HG03571 (cell line): ENCODE measurements around the gene FTO.
"Not testable (repeated sequence)": the region's sequence is repeated elsewhere in the genome, so short reads cannot be mapped to it uniquely, and the experiment has no call there.

Experiments used
- ATAC-seq: cut with Tn5 transposase; IDR thresholded peaks from one replicate; pipeline ENCODE4 v1.9.1; 2021; ENCODE audit not compliant: unreplicated experiment

Gene FTO

DNA sequence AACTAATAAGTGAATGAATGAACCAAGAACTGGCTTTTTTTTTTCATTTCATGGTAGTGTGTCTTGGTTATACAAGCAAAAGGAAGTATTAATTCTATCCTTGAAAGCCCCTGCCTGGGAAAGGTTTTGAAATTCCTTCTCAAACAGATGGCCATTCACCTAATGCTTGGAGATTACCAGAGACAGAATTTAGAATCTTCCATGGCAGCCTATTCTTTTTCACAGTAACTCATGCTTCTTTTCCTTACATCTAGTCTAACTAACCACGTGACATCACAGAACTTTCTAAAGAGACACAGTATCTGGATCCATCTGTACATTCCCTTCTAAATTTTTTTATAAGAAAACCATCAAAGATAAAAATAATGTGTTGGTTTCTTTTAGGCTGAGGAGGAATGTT is 151.6 kb downstream of the FTO start:
- ATAC-seq = no peak

- ATAC-seq = no peak
Observed at GRCh38 chr16:53859995-53860540, 156.1 kb downstream of the FTO start.

GRCh38 chr16:53863861-53864260 is 159.9 kb downstream of the FTO start:
- ATAC-seq = no peak

- no peak for ATAC-seq
Observed at GRCh38 chr16:53864819-53865493, 161.0 kb downstream of the FTO start.

DNA sequence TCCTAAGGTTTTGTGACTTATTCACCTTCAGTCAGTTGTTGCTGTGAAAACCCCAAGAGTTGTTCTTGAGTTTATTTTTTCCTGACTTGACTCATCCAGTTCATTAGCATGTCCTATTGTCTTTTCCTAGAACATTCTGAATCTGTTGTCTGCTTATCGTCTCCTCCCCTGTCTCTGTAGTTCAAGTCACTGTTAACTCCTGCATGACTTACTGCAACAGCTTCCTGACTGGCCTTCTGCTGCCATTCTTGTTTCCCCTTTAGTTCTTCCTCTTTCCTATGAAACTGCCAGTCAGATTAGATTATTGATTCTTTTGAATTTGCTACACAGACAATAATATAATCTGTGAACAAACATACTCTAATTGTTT is 161.5 kb downstream of the FTO start:
- ATAC-seq = no peak

GRCh38 chr16:53866520-53866919 is 162.6 kb downstream of the FTO start:
- no peak for ATAC-seq

DNA sequence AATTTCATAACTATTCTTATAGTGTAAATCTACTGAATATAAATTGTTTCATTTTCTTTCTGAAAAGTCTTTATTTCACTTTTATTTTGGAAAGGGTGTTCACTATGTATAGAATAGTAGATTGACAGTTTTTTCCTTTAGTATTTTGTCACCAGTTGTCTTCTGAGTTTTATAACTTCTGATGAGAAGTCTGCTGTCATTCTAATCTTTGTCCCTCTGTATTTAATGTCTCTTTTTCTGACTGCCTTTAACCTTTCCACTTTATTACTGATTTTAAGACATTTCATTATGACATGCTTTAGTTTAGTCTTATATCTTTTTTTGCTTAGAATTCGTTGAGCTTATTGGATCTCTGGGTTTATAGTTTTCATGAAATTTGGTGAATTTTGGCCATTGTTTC is 166.9 kb downstream of the FTO start:
- ATAC-seq = no peak

DNA sequence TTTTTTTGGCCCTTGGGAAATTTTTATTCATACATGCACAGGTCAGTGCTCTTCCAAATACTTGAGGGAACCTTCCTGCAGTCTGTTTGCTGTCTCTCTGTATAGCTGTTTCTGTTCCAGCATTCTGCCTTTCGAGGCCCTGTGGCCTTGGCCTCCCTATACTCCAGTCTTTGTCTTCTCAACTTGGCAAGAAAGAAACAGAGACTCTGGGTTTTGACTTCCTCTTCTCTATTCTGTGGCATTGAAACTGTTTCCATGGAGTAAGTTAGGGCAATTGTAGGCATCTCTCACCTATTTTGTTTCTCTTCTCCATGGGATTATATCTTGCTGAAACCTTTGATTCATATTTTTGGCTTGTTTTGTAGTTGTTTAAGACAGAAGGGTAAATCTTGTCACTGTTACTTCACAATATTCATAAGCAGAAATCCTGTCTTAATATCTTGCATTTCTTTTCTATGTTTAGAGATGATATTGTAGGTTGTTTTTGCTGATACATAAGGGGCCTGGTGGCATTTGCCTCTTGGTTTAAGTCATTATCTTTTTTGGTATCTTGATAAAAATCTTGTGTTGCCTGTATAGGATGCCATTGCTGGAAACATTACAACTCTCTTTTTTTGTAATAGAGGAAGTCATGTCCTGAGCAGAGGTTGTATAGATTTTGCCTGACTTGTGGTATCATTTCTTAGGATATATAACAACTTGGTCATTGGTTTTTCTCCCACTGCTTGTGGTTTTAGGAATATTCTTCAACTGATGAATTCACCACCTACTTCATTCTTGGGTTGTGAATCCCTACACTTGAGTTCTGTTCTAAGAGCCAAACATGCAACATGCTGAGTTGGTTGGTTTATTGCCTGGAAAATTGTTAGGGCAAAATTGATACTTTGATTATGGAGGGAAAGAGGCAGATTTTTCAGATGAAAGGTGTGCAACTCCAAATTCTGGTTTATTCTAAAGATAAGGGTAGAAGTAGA is 168.6 kb downstream of the FTO start:
- ATAC-seq = no peak

- no peak for ATAC-seq
Observed at GRCh38 chr16:53876811-53877210, 172.9 kb downstream of the FTO start.

DNA sequence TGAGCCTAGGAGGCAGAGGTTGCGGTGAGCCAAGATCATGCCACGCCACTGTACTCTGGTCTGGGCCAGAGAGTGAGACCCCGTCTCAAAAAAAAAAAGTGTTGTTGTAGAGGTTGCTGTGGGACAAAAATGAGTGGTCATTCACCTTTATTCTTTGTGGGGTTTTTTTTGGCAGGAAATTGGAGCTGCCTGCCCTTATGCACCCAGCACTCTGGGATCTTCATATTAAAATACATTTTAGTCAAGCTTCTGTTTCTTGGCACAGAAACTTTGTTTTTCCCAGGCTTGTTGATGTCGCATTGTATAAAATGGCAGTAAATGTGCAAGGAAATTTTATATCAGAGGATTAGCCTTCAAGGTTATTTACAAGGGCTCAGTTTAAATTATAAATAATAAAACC is 174.3 kb downstream of the FTO start:
- no peak for ATAC-seq

DNA sequence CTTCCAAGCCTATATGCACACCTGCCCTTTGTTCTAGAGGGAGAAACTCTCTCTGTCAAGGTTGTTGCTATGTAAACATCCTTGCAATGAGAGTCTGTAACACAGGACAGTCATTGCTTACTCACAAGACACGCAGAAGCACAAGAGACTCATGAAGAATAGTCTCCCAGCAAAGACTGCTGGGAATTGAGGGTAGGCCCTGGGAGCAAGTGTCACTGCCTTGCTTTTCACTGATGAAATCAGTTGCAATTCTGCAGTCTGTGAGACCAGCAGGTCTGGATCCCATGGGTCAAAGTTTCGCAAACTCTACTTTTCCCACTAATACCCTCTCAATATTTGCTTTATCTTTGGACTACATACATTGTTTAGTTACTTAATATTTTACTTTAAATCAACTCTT is 177.4 kb downstream of the FTO start:
- ATAC-seq = no peak

DNA sequence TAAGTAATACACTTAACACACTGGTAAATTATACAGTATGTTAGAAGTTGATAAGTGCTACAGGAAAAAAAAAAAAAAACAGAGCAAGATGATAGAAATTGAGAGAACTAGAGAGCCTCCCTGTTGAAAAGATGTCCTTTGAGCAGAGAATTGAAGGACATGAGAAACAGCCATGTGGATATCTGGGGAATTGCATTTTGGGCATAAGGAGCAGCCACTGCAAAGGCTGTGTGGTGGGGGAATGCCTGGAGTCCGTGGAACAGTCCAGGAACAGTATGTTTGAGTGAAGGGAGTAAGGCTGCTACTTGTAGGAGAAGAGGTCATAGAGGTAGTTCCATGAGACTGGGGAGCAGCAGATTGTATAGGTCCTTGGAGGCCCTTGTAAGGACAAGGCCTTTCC is 178.4 kb downstream of the FTO start:
- ATAC-seq = no peak

GRCh38 chr16:53884748-53885147 is 180.8 kb downstream of the FTO start:
- no peak for ATAC-seq

DNA sequence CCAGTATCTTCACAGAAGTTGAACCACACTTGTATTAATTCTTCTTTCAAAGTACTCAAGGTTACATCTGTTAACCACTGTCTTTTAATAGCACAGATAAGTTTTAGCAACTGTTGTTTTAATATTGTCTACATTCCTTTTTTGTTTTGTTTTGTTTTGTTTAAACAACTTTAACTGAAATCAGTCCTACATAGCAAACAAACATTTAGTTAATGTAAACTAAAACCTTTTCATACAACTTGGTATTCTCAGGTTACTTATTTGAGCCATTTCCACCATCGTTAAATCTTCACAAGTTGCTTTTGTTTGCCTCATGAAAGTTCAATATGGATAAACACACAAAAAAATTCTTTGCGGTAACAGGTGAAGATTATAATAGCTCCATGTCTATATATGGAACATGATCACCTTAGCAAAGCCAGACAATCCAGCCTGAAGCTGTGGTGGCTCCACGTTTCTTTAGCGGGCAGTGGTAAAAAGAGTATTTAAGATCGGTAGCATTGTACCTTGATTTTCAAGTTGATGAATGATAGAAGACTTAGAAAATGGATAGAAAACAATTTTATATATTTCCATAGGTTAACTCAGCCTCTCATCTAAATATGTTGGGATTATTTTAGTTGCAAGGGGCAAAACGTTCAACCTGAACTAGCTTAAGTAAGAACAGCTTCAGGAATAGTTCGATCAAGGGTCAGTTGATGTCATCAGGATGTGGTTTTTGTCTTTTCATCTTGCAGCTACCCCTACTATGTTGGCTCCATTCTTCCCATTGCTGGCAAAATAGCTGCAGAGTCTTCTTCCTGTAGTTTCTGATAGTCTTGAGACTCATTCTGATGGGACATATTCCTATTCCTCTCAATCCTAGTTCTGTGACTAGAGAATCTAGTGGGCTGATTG is 182.8 kb downstream of the FTO start:
- no peak for ATAC-seq

GRCh38 chr16:53888222-53888621 is 184.3 kb downstream of the FTO start:
- ATAC-seq = no peak

DNA sequence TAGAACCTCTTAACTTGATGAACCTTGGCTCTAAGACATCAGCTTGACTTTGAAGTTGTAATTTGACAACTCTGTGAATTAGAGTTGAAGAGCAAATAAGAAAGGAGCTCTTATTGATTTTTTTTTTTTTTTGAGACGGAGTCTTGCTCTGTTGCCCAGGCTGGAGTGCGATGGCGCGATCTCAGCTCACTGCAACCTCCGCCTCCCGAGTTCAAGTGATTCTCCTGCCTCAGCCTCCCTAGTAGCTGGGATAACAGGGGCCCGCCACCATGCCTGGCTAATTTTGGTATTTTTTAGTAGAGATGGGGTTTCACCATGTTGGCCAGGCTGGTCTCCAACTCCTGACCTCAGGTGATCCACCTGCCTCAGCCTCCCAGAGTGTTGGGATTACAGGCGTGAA is 186.9 kb downstream of the FTO start:
- not testable (repeated sequence) for ATAC-seq

- no peak for ATAC-seq
Observed at GRCh38 chr16:53891409-53892139, 187.6 kb downstream of the FTO start.

- no peak for ATAC-seq
Observed at GRCh38 chr16:53892155-53892554, 188.2 kb downstream of the FTO start.

GRCh38 chr16:53893731-53894435 is 189.9 kb downstream of the FTO start:
- ATAC-seq = no peak

- no peak for ATAC-seq
Observed at GRCh38 chr16:53894686-53895085, 190.7 kb downstream of the FTO start.
